ENCODE results near the gene NCR3LG1.

GRCh38 chr11:17421781-17422180, 70.2 kb downstream of the NCR3LG1 start:
- no peak for TF ChIP-seq MAX (IDR thresholded peaks at IDR 0.05; ENCODE audit: low read depth)
- TF ChIP-seq EZH2phosphoT487 (IDR thresholded peaks at IDR 0.05; ENCODE audit: borderline replicate concordance, low read depth): no peak
- no peak for TF ChIP-seq RAD21 (IDR thresholded peaks at IDR 0.05; ENCODE audit: low read length)
